Activated CD8-positive, alpha-beta memory T cell treated with anti-CD3 and anti-CD28 coated beads, Interleukin-2, amount 50 U/mL, for 48 hours (primary cell): Measurements from ENCODE around the gene NUDT7.

Experiments
- DNase-seq: peaks from one replicate; pipeline ENCODE4 v3.0.0-alpha.2; 2020

The NUDT7 gene

GRCh38 chr16:77729951-77730350 is 7.6 kb downstream of the NUDT7 start:
- DNase-seq = no peak

GRCh38 chr16:77732241-77732946 is 10.1 kb downstream of the NUDT7 start:
- no peak for DNase-seq

DNA sequence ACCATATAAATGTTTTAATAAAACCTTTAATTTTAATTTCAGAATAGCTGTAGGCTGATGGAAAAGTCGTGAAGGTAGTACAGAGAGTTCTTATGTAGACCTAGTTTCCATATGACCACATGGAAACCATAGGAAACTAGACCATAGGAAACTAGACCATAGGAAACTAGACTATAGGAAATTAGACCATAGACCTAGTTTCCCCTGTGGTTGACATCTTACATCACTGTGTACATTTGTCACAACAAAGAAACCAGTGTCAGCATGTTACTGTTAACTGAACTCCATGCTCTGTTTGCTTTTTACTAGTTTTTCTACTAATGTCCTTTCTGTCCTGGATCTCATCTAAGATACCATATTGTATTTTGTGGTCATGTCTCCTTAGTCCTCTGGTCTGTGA is 14.6 kb downstream of the NUDT7 start:
- DNase-seq = no peak

GRCh38 chr16:77738706-77739558 is 16.6 kb downstream of the NUDT7 start:
- DNase-seq = no peak

GRCh38 chr16:77739559-77739892 is 17.2 kb downstream of the NUDT7 start:
- DNase-seq = no peak

DNA sequence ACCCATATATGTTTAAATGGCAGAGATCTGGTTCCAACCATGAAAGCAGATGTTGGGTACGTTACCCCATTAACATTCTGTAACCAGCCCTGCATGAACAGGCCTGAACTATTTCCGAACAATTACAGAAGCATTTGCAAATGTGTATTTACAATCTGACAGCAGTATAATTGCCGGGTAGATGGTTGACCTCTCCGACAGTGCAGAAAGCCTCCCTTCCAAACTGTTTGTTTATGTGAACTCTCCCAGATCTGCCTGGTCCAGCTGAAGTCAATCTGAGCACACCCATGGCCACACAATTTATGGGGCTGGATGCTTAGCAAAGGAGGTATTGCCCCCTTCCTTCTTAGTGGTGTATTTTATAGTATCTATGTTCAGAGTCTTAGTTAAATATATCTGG is 21.8 kb downstream of the NUDT7 start:
- DNase-seq = no peak

DNA sequence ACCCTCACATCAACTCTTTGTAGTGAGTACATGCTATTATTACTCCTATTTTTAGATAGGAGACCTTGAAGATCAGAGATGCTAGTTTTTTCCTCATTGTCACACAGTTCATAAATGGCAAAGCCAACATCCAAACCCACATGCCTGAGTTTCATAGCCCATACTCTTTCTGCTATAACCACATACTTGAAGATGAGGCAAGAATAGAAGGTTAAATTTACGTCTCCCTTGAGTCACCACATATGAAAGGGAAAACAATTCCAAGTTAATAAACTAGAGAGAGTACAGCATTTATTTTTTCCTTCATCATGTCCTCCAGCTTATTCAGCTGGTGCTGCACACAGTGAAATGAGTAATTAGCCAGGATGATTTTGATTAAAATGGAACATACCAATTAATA is 23.7 kb downstream of the NUDT7 start:
- DNase-seq = no peak

DNA sequence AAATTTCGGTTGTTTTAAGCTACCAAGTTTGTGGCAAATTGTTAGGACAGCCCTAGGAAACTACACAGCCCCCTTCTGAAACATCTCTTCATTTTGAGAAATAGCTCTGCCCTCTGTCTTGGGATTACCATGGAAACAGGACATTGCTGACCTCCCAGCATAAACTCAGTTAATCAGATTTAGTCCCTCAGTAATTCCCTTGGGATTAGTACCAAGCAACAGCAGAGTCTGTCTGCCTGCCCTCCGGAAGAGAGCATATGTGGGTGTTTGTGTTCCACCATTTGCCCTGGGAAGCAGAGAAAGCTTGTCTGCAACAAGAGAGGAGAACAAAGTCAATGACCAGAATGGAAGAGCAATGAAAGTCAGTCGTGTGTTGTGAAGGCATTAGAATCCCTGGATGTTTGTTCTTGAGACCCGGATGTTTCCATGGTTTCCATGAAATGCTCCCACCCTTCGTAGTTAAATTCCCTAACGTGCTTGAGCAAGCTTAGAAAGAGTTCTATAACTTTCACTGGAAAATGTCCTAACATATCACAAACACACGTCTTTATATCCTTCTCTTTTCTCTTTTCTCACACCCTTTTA is 26.2 kb downstream of the NUDT7 start:
- no peak for DNase-seq

DNA sequence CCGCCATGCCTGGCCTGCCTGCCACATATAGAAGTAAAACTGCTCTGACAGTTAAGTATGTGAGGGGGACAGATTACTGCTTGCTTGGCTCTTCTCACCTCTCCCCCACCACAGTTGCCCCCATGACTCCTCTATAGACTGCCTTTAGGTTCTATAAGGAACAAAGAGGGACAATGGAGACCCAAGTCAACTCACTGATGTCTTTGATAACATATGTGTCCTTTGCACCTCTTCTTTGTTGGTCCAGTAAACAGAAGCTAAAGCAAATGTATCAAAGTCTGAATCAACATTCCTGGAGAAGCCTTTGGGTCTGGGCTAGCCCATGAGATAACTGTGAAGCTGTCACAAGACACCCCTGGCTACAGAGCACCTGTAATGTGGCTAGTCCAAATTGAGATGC is 27.1 kb downstream of the NUDT7 start:
- no peak for DNase-seq

GRCh38 chr16:77758046-77758445 is 35.7 kb downstream of the NUDT7 start:
- no peak for DNase-seq

GRCh38 chr16:77758508-77758907 is 36.2 kb downstream of the NUDT7 start:
- no peak for DNase-seq

DNA sequence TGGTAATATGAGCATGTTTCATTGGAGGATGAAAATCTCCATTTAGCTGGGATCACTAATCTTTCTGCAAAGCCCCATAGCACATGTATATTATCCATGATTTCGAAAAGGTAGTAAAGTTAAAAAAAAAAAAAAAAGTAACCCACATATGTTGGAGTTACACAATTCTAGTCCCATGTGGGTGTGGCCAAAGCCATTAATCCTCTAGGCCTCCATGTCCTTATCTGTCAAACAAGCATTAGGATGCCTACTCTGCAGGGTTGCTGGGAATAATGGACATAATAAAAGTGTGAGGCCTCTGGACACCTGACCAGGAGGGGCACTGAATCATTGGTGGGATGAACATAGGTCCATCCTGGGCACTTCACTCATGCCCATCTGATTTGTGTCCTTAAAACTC is 36.9 kb downstream of the NUDT7 start:
- DNase-seq = no peak

DNA sequence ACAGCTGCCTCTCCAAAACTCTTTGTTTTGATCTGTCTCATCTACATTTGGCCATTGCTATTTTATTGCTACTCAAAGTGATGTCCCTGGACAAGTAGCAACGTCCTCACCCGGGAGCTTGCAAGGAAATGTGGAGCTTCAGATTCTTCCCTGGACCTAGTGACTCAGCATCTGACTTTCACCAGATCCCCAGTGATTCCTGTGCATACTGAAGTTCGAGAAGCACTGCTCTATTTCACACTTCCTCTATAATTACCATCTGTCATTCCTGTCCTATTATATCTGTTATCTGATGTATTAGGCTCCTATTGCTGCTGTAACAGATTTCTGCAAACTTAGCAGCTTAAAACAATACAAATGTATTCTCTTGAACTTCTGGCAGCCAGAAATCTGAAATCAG is 37.5 kb downstream of the NUDT7 start:
- no peak for DNase-seq

GRCh38 chr16:77760800-77761199 is 38.5 kb downstream of the NUDT7 start:
- no peak for DNase-seq

DNA sequence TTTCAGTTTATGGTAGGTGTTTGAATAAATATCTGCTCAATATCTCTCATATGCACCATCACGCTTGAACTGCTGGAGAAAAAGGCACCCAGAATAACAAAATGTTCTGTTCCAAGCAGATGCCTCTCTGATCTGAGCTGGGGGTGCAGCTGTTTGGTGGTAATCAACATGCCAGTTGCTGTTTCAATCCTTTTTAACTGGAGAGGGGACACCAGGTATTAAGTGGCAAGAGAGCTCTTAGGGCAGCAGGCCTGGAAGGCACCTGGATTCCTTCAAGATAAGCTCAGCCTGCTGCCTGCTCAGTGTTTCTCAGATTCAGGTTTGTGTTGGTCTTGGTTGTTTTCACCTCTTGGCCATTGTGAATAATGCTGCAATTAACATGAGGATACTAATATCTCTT is 38.9 kb downstream of the NUDT7 start:
- DNase-seq = no peak

DNA sequence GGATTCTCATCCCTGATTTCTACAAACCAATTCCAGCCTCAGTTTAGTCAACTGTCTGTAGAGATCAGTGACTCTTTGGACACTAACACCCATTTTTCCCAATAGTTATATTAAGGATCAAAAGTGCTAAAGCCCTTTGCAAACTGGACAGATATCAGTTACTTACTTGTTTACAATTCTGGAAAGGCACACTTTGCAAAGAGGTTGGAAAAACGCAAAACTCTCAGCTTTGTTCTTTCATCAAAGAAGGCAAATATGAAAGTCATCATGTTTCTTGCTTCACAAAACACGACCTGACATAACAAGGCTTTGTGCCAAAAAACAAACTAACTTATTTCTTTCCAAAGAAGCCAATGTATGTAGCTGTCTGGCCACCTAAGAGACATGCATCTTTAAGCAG is 39.9 kb downstream of the NUDT7 start:
- DNase-seq = no peak

GRCh38 chr16:77763994-77764393 is 41.7 kb downstream of the NUDT7 start:
- DNase-seq = no peak

- DNase-seq = no peak
These were observed 44.9 kb downstream of the NUDT7 start for GRCh38 chr16:77767211-77767610.

DNA sequence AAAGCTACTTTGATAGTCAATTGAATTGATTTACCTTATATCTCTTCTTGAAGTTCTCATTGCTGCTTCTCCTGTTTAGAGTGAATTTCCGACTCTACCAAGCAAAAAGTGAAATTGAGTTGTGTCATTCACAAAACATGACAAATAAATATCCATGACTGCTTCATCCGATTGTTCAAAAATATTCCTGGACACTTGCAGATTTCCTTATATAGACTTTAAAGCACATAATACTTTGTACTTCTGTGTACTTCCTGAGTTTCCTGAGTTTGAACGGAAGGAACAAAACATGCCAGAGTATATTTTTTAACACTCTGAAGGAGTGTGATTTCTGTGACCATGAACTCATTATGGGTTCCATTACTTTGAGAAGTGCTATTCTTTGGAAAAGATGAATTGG is 45.5 kb downstream of the NUDT7 start:
- DNase-seq = no peak

DNA sequence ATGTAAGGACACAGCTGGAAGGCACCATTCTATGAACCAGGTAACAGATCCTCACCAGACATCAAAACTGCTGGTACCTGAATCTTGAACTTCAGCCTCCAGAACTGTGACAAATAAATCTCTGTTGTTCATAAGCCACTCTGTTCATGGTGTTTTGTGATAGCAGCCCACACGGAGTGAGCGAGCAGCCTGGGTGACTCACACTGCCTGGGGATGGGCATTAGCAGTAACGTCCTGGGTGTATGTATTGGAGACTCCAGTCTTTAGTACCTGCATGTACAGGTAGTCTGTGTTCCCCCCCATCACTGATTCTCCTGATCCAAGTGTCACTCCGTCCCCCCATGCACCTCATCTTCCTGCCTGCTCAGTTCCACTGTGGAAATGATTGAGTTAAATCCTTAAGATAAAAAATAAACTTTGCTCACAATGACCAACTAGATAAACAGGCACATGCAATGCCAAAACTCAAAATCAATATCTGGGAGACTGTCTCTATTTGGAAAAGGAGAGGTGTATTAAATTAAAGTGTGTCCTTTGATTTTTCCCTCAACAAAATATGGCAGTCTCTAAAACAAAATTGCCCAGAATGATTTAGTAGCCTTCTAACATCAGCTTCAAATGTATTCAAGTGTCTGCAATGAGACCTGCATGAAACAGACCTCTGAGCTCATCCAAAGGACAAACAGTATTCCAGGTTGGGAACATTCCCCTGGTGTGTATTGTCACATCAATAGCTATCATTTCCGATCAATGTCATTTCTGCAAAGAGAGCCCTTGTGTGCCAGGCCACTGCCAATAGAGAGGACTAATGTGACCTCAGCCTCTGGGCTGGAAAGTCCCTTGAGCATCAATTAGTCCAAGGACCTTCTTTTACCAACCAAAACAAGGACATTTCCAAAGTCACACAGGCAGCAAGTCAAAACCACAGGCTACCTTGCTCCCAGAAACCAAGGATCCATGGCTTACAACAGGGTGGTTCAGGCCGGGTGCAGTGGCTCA is 53.9 kb downstream of the NUDT7 start:
- DNase-seq = no peak

DNA sequence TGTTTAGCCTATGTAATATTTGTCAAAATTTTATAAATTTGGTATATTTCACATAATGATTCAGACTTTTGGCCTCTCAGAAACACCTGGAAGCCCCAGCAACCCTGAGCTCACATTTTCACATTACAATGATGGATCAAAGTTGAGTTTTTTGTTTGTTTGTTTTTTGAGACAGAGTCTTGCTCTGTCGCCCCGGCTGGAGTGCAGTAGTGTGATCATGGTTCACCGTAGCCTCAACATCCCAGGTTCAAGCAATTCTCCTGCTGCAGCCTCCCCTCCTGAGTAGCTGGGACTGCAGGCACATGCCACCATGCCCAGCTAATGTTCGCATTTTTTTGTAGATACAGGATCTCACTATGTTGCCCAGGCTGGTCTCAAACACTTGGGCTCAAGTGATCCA is 55.4 kb downstream of the NUDT7 start:
- no peak for DNase-seq

DNA sequence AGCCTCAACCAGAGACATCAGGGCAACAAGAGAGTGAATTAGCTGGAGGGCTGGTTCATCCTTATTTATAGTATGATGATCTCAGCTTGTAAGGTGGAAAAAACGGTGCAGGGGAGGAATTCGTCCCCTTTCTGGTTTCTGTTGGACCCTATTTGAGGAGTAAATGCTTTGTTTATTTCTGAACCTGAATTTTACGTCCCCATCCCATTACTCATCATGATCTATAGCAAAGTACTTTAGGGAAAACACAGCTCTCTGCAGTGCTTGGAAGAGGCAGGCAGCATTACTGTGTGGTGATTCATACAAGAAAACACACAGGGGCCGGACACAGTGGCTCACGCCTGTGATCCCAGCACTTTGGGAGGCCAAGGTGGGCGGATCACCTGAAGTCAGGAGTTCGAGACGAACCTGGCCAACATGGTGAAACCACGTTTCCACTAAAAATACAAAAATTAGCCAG is 58.1 kb downstream of the NUDT7 start:
- no peak for DNase-seq

DNA sequence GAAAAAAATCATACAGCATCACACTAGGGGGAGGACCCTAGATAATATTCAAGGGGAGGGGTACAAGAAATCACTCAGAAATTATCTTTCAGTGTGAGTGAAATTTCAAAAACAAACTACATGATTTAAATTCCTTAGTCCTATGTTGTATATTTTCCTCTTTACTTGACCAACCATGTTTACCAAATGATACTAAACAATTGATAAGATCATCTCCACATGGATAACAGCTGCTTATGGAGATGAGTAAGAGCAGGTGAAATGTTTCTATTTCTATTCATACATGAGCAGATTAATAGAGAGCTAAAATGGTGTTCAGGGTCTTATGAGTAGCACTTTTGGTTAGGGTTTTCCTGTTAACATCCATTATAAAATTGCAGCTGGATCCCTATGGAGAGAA is 58.8 kb downstream of the NUDT7 start:
- DNase-seq = no peak
